H1 (cell line): ENCODE data around the gene HBQ1. TPM values are rescaled to one million over a fixed set of nuclear protein-coding genes. Genes with fewer than 3 reads are reported as not detected.

Experiments used
- CTCF ChIA-PET: fragments of 300-600 bp; sonication (Branson Sonifier 250); formaldehyde crosslinking; loops from one replicate; lab custom pipeline; 2021; ENCODE audit not compliant: partially characterized antibody; lab: Charles Lee
- POLR2A ChIA-PET: fragments of 300-600 bp; sonication (Branson Sonifier 250); formaldehyde crosslinking; loops from one replicate; lab custom pipeline; 2021; ENCODE audit warnings: inconsistent platforms; ENCODE audit not compliant: partially characterized antibody; lab: Charles Lee
- DNase-seq, 2 experiments: peaks; one replicate each; pipeline versions ENCODE4 v3.0.0 to v3.0.0-alpha.2; 2010 to 2022; ENCODE audit warnings: low spot score in 2 of 2, low read depth in 1 of 2, mixed read lengths in 1 of 2
- FAIRE-seq: peaks from 2 replicates; lab custom pipeline; 2011; peaks lifted over from hg19 to GRCh38; lab: Jason Lieb, UNC
- H2AFZ ChIP-seq: 2 replicates; pipeline ENCODE4 v1.8.1; 2012; ENCODE audit warnings: low read length, inconsistent platforms
- H2AK5ac ChIP-seq: 2 replicates; pipeline ENCODE4 v1.6.1; 2013; ENCODE audit warnings: low read depth, low read length
- H2BK120ac ChIP-seq: replicated peaks from 2 replicates; pipeline ENCODE3; 2013; ENCODE audit warnings: low read depth, low read length, inconsistent platforms
- H2BK12ac ChIP-seq: 2 replicates; pipeline ENCODE4 v1.6.1; 2013; ENCODE audit warnings: low read depth, low read length
- H2BK15ac ChIP-seq: 2 replicates; pipeline ENCODE4 v1.6.1; 2013; ENCODE audit warnings: low read length
- H2BK20ac ChIP-seq: 2 replicates; pipeline ENCODE4 v1.6.1; 2013; ENCODE audit warnings: low read length
- H2BK5ac ChIP-seq: 2 replicates; pipeline ENCODE4 v1.6.1; 2013; ENCODE audit warnings: low read depth, low read length
- H3K14ac ChIP-seq: 2 replicates; pipeline ENCODE4 v1.6.1; 2013; ENCODE audit warnings: inconsistent platforms; ENCODE audit not compliant: insufficient read length
- H3K18ac ChIP-seq: 2 replicates; pipeline ENCODE4 v1.6.1; 2013; ENCODE audit warnings: low read length; ENCODE audit errors: extremely low read depth
- H3K23ac ChIP-seq: 2 replicates; pipeline ENCODE4 v1.6.1; 2013; ENCODE audit warnings: inconsistent platforms; ENCODE audit not compliant: insufficient read length
- H3K23me2 ChIP-seq: 2 replicates; pipeline ENCODE4 v1.6.1; 2013; ENCODE audit warnings: low read depth, low read length
- H3K27ac ChIP-seq: 2 replicates; pipeline ENCODE4 v1.6.1; 2011; ENCODE audit warnings: low read depth, low read length, inconsistent platforms
- H3K27me3 ChIP-seq, 4 experiments: replicated peaks in 1 of 4; 1 replicate in 1 of 4; 2 replicates in 3 of 4; pipeline versions ENCODE4 v1.6.1 to v1.8.1; 2011 to 2013; ENCODE audit warnings: low read length in 3 of 4, mild to moderate bottlenecking in 3 of 4, inconsistent platforms in 2 of 4, mixed read lengths in 2 of 4, moderate library complexity in 1 of 4; ENCODE audit not compliant: control insufficient read depth in 3 of 4, insufficient read depth in 3 of 4; ENCODE audit errors: extremely low read depth in 1 of 4
- H3K36me3 ChIP-seq, 4 experiments: 2 replicates each; pipeline versions ENCODE4 v1.6.1 to v1.8.1; 2011 to 2013; ENCODE audit warnings: mild to moderate bottlenecking in 4 of 4, low read length in 3 of 4, moderate library complexity in 2 of 4, control low read depth in 1 of 4, inconsistent platforms in 1 of 4; ENCODE audit not compliant: insufficient read depth in 4 of 4, control insufficient read depth in 2 of 4
- H3K4ac ChIP-seq: replicated peaks from 2 replicates; pipeline ENCODE3; 2013; ENCODE audit warnings: low read length, low read depth, mixed read lengths, inconsistent platforms; ENCODE audit not compliant: insufficient read length
- H3K4me1 ChIP-seq, 4 experiments: replicated peaks in 1 of 4; 1 replicate in 1 of 4; 2 replicates in 3 of 4; pipeline versions ENCODE4 v1.6.1 to v1.8.1; 2011 to 2013; ENCODE audit warnings: low read length in 3 of 4, inconsistent platforms in 2 of 4, mixed read lengths in 1 of 4; ENCODE audit not compliant: insufficient read depth in 4 of 4, control insufficient read depth in 3 of 4
- H3K4me2 ChIP-seq, 2 experiments: 2 replicates each; pipeline versions ENCODE4 v1.6.1 to v1.8.1; 2011 to 2013; ENCODE audit warnings: low read depth in 2 of 2, low read length in 2 of 2, control low read depth in 1 of 2, inconsistent platforms in 1 of 2, mild to moderate bottlenecking in 1 of 2; ENCODE audit not compliant: insufficient read depth in 1 of 2
- H3K4me3 ChIP-seq, 4 experiments: fragments of 200-600, 300-600 bp in 1 of 4; sonication (generic), shearing (Covaris generic), sonication (Bioruptor Twin) in 1 of 4; 2 replicates each; pipeline versions ENCODE4 v1.5.1 to v1.8.1; 2011 to 2016; ENCODE audit warnings: low read length in 4 of 4, low read depth in 3 of 4, control low read depth in 2 of 4, inconsistent platforms in 2 of 4, mild to moderate bottlenecking in 2 of 4, mixed read lengths in 1 of 4, moderate library complexity in 1 of 4; ENCODE audit not compliant: insufficient read depth in 2 of 4; ENCODE audit errors: extremely low read depth in 1 of 4
- H3K56ac ChIP-seq: replicated peaks from 2 replicates; pipeline ENCODE3; 2013; ENCODE audit warnings: low read depth, mild to moderate bottlenecking, mixed read lengths, low read length, inconsistent platforms; ENCODE audit not compliant: insufficient read length
- H3K79me1 ChIP-seq: 2 replicates; pipeline ENCODE4 v1.6.1; 2013; ENCODE audit warnings: low read depth, low read length, control low read depth
- H3K79me2 ChIP-seq, 2 experiments: 2 replicates each; pipeline versions ENCODE4 v1.6.1 to v1.8.1; 2012 to 2013; ENCODE audit warnings: low read length in 2 of 2, mild to moderate bottlenecking in 2 of 2, inconsistent platforms in 1 of 2; ENCODE audit not compliant: insufficient read depth in 2 of 2, control insufficient read depth in 1 of 2
- H3K9ac ChIP-seq, 4 experiments: replicated peaks in 1 of 4; 1 replicate in 1 of 4; 2 replicates in 3 of 4; pipeline versions ENCODE4 v1.6.1 to v1.8.1; 2011 to 2013; ENCODE audit warnings: low read depth in 3 of 4, low read length in 3 of 4, control low read depth in 2 of 4, mild to moderate bottlenecking in 2 of 4, moderate library complexity in 2 of 4, inconsistent platforms in 1 of 4; ENCODE audit errors: extremely low read depth in 1 of 4
- H3K9me3 ChIP-seq, 2 experiments: 2 replicates each; pipeline versions ENCODE4 v1.6.1 to v1.8.1; 2012 to 2013; ENCODE audit warnings: mild to moderate bottlenecking in 2 of 2, moderate library complexity in 2 of 2, control low read depth in 1 of 2, inconsistent platforms in 1 of 2, low read depth in 1 of 2, low read length in 1 of 2, mixed read lengths in 1 of 2; ENCODE audit not compliant: insufficient read depth in 2 of 2
- H4K20me1 ChIP-seq, 2 experiments: replicated peaks in 1 of 2; 2 replicates each; pipeline versions ENCODE3 to v1.8.1; 2011 to 2013; ENCODE audit warnings: inconsistent platforms in 2 of 2, low read length in 2 of 2, mild to moderate bottlenecking in 1 of 2; ENCODE audit not compliant: insufficient read depth in 2 of 2, control insufficient read depth in 1 of 2
- H4K5ac ChIP-seq: 2 replicates; pipeline ENCODE4 v1.6.1; 2013; ENCODE audit warnings: low read length, low read depth, mixed read lengths, inconsistent platforms; ENCODE audit not compliant: insufficient read length
- H4K8ac ChIP-seq: 2 replicates; pipeline ENCODE4 v1.8.0; 2013; ENCODE audit warnings: mild to moderate bottlenecking, moderate library complexity, low read length, inconsistent platforms; ENCODE audit not compliant: insufficient read depth; ENCODE audit errors: extremely low read depth
- H4K91ac ChIP-seq: replicated peaks from 2 replicates; pipeline ENCODE3; 2013; ENCODE audit warnings: low read length, mixed read lengths, inconsistent platforms; ENCODE audit not compliant: insufficient read length
- ASH2L ChIP-seq: fragments of 200-600, 300-600 bp; sonication (generic); IDR thresholded peaks from one replicate; pipeline ENCODE4 v1.7.1; 2017; ENCODE audit warnings: low read length
- CEBPB ChIP-seq: IDR thresholded peaks from 2 replicates; pipeline ENCODE4 v1.6.1; 2012; ENCODE audit warnings: low read depth, low read length
- WGBS, 2 experiments: shearing (Covaris generic) in 1 of 2; methylation state at CpG; one replicate each; pipeline versions ENCODE4 v1.1.6 to v1.1.7; 2013 to 2015; ENCODE audit warnings: low lambda C conversion rate in 2 of 2, mixed read lengths in 2 of 2, inconsistent platforms in 1 of 2, low coverage in 1 of 2, missing lambda C conversion rate in 1 of 2; ENCODE audit not compliant: insufficient replicate concordance in 2 of 2, insufficient coverage in 1 of 2, insufficient read length in 1 of 2; ENCODE audit errors: extremely low coverage in 1 of 2, missing lambda C conversion rate in 1 of 2; 5-methylcytosine and 5-hydroxymethylcytosine counted together
- polyA plus RNA-seq, 7 experiments: library from polyadenylated mRNA; depleted of rRNA in 3 of 7; stranded (reverse) in 5 of 7; unstranded in 2 of 7; fragments of >200 nt in 5 of 7; fragments of 200-250 nt in 2 of 7; gene quantifications; 1 replicate in 5 of 7; 2 replicates in 1 of 7; 4 replicates in 1 of 7; pipeline versions ENCODE4 v1.2.1 to v1.2.3, GENCODE V29; 2011 to 2013; ENCODE audit warnings: missing spikeins in 2 of 7, mixed read lengths in 2 of 7
- total RNA-seq: library from RNA; stranded (reverse); fragmentation: NEBNext Ultra II Directional; extraction: Animal tissue kit (Norgen Biotek cat#: 25700); gene quantifications from 2 replicates; pipeline ENCODE4 v1.2.1, GENCODE V29; 2021

HBQ1 gene
- total and polyA plus RNA-seq, 2 of the 8 experiments (the other 6 are each of a cell fraction or from before 2014, with no cell fraction given), result 2.9 to 17.1 TPM

DNA sequence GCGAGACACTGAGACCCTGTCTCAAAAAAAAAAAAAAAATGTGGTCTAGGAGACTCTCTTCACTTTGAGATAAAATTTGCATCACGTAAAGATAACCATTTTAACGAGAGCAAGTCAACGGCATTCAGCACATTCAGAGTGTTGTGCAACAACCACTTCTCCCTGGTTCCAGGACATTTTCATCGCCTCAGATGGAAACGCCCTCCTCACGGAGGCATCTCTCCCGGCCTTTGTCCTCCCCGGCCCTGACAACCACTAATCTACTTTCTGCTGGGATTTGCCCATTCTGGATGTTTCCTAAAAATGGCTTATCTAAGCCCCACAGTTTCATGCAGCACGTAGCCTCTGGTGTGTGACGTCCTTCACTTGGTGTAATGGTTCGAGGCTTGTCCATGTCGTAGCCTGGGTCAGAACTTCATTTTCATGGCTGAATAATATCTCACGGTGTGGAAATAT is 35.4 kb upstream of the HBQ1 start:
- 97% methylated on average over 14 of the region's 14 CpGs; no CpG with 5 or more reads in 1 of the 2 experiments for WGBS, 2 experiments
- H4K20me1 ChIP-seq, result no peaks in the 10 kb centered on the region
- no peaks in the 10 kb centered on the region for H3K79me1 ChIP-seq
- H2BK15ac ChIP-seq, result no peak overlapping the region
- H3K18ac ChIP-seq, result no peak overlapping the region
- ChIA-PET CTCF (no interaction called here), POLR2A (interaction anchor here (1.0 kb wide), 1 partner anchor 17 kb away, joined by 5 read pairs; no protein-coding TSS in a partner anchor)
- no peak overlapping the region for H4K5ac ChIP-seq
- no peak overlapping the region for H3K14ac ChIP-seq
- H3K23ac ChIP-seq, result no peak overlapping the region
- DNase-seq (no peak), FAIRE-seq (no peak)
- H2BK20ac ChIP-seq, result no peak overlapping the region
- H3K36me3 ChIP-seq, result no peaks in the 10 kb centered on the region
- H3K27me3 ChIP-seq, result peaks cover 0 to 7% (median 2%) of the 10 kb centered on the region in 4 experiments; a peak in 1 of 7 replicates
- H2AK5ac ChIP-seq, result no peak overlapping the region
- no peak overlapping the region for H2BK120ac ChIP-seq
- no peak overlapping the region for H3K4ac ChIP-seq
- no peak overlapping the region for H2BK12ac ChIP-seq
- no peak overlapping the region for H4K8ac ChIP-seq
- TF ChIP-seq CEBPB (0 out of 2 replicates have a peak, but pooled peaks have one; percentile 19), ASH2L (no peak)
- no peak overlapping the region for H3K9ac ChIP-seq
- no peak overlapping the region for H2BK5ac ChIP-seq
- H2AFZ ChIP-seq, result no peak overlapping the region
- H3K23me2 ChIP-seq, result no peaks in the 10 kb centered on the region
- no peaks in the 10 kb centered on the region for H3K9me3 ChIP-seq
- H3K4me1 ChIP-seq, result no peaks in the 10 kb centered on the region; a peak in 1 of 7 replicates
- H4K91ac ChIP-seq, result no peak overlapping the region
- H3K79me2 ChIP-seq, result no peaks in the 10 kb centered on the region
- no peak overlapping the region for H3K56ac ChIP-seq
- no peak overlapping the region for H3K4me3 ChIP-seq
- H3K4me2 ChIP-seq, result no peak overlapping the region
- H3K27ac ChIP-seq, result no peak overlapping the region
